Fibroblast of lung (primary cell): ENCODE results near the gene KCNH1.

ENCODE experiments used
- CTCF ChIP-seq, 2 donors: IDR thresholded peaks in 1 of 2; conservative IDR thresholded peaks in 1 of 2; 1 replicate in 1 of 2; 2 replicates in 1 of 2; pipeline ENCODE4 v1.5.1; 2011 to 2012; ENCODE audit warnings: low read length in 2 of 2, control low read depth in 1 of 2, inconsistent platforms in 1 of 2, low read depth in 1 of 2, mild to moderate bottlenecking in 1 of 2
- EZH2 ChIP-seq: IDR thresholded peaks from 2 replicates; pipeline ENCODE4 v1.5.1; 2012; ENCODE audit warnings: low read length, control low read depth, mild to moderate bottlenecking; ENCODE audit errors: missing control alignments

- TF ChIP-seq EZH2 (peak; percentile 54), CTCF (conservative IDR thresholded peaks at IDR 0.05 in 1 of 2, IDR thresholded peaks at IDR 0.05 in 1 of 2; ENCODE audit: low read depth in 1 of 2, low read length in 2 of 2) (no peak)
These were observed 1.1 kb downstream of the KCNH1 start for GRCh38 chr1:211132721-211133392.
